ENCODE results near the gene RPS27A. TPM values are rescaled to one million over a fixed set of nuclear protein-coding genes. Genes with fewer than 3 reads are reported as not detected.

RPS27A gene
- total and polyA plus RNA-seq, 9 of the 15 experiments (the other 6 are each of a cell fraction or from before 2014, with no cell fraction given), result 1,383 to 3,282 (median 2,242) TPM

- TF ChIP-seq HNRNPLL (IDR thresholded peaks at IDR 0.05; ENCODE audit: low read depth, low read length, poor library complexity, severe bottlenecking), result no peak
- no peak for TF ChIP-seq ZNF311 (CRISPR knock-in tag; IDR thresholded peaks at IDR 0.05)
Measured at GRCh38 chr2:55233658-55233940, 1.1 kb downstream of the RPS27A start (continued).

GRCh38 chr2:55235724-55236538 is 3.4 kb downstream of the RPS27A start:
- H3K27ac ChIP-seq (ENCODE audit: extremely low read depth, low read depth, low read length), result peak overlapping the region; percentile 46
- BruUV-seq (replicated peaks), result no TSS peak
- peaks cover 52% of the 10 kb centered on the region for H3K79me2 ChIP-seq (ENCODE audit: control insufficient read depth, insufficient read depth, low read length)
- ChIA-PET CTCF (ENCODE audit: low intra/inter-chr PET ratio) (interaction anchor here (0.6 kb wide), 1 partner anchor 392 kb away, joined by 3 read pairs; no protein-coding TSS in a partner anchor), POLR2A (interaction anchor here (0.8 kb wide), 1 partner anchor 356 kb away, joined by 3 read pairs; no protein-coding TSS in a partner anchor)
- H3K9me1 ChIP-seq (ENCODE audit: control insufficient read depth, insufficient read depth, low read length), result no peaks in the 10 kb centered on the region
- H3K4me3 ChIP-seq, result no peak overlapping the region
- ATAC-seq (peak; percentile 6; the same call in 1 of the 3 replicates), FAIRE-seq (peak; percentile 23), DNase-seq (ENCODE audit: extremely low read depth in 1 of 4, low spot score in 3 of 4) (peak in 2 of 4 experiments; percentile 12 to 38)
- peaks cover 8 to 19% of the 10 kb centered on the region in 2 experiments; a peak in 4 of 5 replicates for H3K4me1 ChIP-seq (replicated peaks in 1 of 2; ENCODE audit: control insufficient read depth in 2 of 2, insufficient read depth in 2 of 2, low read length in 2 of 2)
- WGBS (ENCODE audit: insufficient coverage, low coverage, missing lambda C conversion rate), result 12% methylated on average over 3 of the region's 3 CpGs
- H3K9ac ChIP-seq (ENCODE audit: insufficient read depth in 1 of 2, low read depth in 2 of 2, low read length in 2 of 2), result peak overlapping the region in 1 of 2 experiments; percentile 99; a peak in 2 of 4 replicates
- intact Hi-C loops (cut with micrococcal nuclease) (no loop called here), in situ Hi-C loops (cut with MboI) (no loop called here)
- no peaks in the 10 kb centered on the region for H3K27me3 ChIP-seq (ENCODE audit: control insufficient read depth in 2 of 2, insufficient read depth in 2 of 2, low read length in 2 of 2)
- H3K4me2 ChIP-seq (ENCODE audit: insufficient read depth, low read length), result peak overlapping the region; percentile 43
- H3K36me3 ChIP-seq (ENCODE audit: control insufficient read depth, insufficient read depth, low read length), result peaks cover 62% of the 10 kb centered on the region
- H3K9me3 ChIP-seq (replicated peaks; ENCODE audit: control insufficient read depth, insufficient read depth, low read depth, low read length), result no peaks in the 10 kb centered on the region
- H4K20me1 ChIP-seq (replicated peaks; ENCODE audit: control insufficient read depth, insufficient read depth, low read length), result no peaks in the 10 kb centered on the region; the same call in 1 of the 2 replicates
- no peak overlapping the region for H2AFZ ChIP-seq (ENCODE audit: low read depth, low read length)
- TF ChIP-seq SMARCB1 (IDR thresholded peaks at IDR 0.05; ENCODE audit: insufficient read length, low read depth), result no peak
- no peak for TF ChIP-seq CTBP1 (IDR thresholded peaks at IDR 0.05; ENCODE audit: borderline replicate concordance)
- TF ChIP-seq, protein P1, sequence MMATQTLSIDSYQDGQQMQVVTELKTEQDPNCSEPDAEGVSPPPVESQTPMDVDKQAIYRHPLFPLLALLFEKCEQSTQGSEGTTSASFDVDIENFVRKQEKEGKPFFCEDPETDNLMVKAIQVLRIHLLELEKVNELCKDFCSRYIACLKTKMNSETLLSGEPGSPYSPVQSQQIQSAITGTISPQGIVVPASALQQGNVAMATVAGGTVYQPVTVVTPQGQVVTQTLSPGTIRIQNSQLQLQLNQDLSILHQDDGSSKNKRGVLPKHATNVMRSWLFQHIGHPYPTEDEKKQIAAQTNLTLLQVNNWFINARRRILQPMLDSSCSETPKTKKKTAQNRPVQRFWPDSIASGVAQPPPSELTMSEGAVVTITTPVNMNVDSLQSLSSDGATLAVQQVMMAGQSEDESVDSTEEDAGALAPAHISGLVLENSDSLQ (IDR thresholded peaks at IDR 0.05), result no peak
- TF ChIP-seq ZNF140 (CRISPR knock-in tag; IDR thresholded peaks at IDR 0.05), result no peak
- TF ChIP-seq PYGO2 (tag; IDR thresholded peaks at IDR 0.05), result no peak
- TF ChIP-seq, protein P2, sequence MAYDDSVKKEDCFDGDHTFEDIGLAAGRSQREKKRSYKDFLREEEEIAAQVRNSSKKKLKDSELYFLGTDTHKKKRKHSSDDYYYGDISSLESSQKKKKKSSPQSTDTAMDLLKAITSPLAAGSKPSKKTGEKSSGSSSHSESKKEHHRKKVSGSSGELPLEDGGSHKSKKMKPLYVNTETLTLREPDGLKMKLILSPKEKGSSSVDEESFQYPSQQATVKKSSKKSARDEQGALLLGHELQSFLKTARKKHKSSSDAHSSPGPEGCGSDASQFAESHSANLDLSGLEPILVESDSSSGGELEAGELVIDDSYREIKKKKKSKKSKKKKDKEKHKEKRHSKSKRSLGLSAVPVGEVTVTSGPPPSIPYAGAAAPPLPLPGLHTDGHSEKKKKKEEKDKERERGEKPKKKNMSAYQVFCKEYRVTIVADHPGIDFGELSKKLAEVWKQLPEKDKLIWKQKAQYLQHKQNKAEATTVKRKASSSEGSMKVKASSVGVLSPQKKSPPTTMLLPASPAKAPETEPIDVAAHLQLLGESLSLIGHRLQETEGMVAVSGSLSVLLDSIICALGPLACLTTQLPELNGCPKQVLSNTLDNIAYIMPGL (CRISPR knock-in tag; IDR thresholded peaks at IDR 0.05), result no peak
- TF ChIP-seq ARID1B (IDR thresholded peaks at IDR 0.05), result peak; percentile 64
- TF ChIP-seq PCBP1 (IDR thresholded peaks at IDR 0.05; ENCODE audit: low read depth, low read length, poor library complexity, severe bottlenecking), result no peak
- TF ChIP-seq POLR2A (conservative IDR thresholded peaks at IDR 0.05), result peak; percentile 32; the same call in 1 of the 2 replicates
- 0 out of 2 replicates have a peak, but pooled peaks have one; percentile 9 for TF ChIP-seq POLR2AphosphoS2 (IDR thresholded peaks at IDR 0.05; ENCODE audit: low read length)
- no peak for TF ChIP-seq BRD9 (IDR thresholded peaks at IDR 0.05; ENCODE audit: low read depth, partially characterized antibody)
- no peak for TF ChIP-seq HES1 (IDR thresholded peaks at IDR 0.05; ENCODE audit: low read depth)
- TF ChIP-seq ARID3B (CRISPR knock-in tag; IDR thresholded peaks at IDR 0.05; ENCODE audit: borderline replicate concordance), result no peak
- peak; percentile 13; the same call in 1 of the 2 replicates for TF ChIP-seq ZNF121 (CRISPR knock-in tag; conservative IDR thresholded peaks at IDR 0.05)
